A549 treated with Hydrocortisone at 1 μM for 4 hours (cell line): ENCODE data around the gene MUC4. TPM values are rescaled to one million over a fixed set of nuclear protein-coding genes. Genes with fewer than 3 reads are reported as not detected.

Experiments used
- total RNA-seq: library from RNA; stranded (reverse); fragments of 200-300 nt; extraction: Qiagen RNA extraction; gene quantifications from 5 replicates; pipeline ENCODE4 v1.2.3, GENCODE V29; 2022

Gene MUC4, protein sequence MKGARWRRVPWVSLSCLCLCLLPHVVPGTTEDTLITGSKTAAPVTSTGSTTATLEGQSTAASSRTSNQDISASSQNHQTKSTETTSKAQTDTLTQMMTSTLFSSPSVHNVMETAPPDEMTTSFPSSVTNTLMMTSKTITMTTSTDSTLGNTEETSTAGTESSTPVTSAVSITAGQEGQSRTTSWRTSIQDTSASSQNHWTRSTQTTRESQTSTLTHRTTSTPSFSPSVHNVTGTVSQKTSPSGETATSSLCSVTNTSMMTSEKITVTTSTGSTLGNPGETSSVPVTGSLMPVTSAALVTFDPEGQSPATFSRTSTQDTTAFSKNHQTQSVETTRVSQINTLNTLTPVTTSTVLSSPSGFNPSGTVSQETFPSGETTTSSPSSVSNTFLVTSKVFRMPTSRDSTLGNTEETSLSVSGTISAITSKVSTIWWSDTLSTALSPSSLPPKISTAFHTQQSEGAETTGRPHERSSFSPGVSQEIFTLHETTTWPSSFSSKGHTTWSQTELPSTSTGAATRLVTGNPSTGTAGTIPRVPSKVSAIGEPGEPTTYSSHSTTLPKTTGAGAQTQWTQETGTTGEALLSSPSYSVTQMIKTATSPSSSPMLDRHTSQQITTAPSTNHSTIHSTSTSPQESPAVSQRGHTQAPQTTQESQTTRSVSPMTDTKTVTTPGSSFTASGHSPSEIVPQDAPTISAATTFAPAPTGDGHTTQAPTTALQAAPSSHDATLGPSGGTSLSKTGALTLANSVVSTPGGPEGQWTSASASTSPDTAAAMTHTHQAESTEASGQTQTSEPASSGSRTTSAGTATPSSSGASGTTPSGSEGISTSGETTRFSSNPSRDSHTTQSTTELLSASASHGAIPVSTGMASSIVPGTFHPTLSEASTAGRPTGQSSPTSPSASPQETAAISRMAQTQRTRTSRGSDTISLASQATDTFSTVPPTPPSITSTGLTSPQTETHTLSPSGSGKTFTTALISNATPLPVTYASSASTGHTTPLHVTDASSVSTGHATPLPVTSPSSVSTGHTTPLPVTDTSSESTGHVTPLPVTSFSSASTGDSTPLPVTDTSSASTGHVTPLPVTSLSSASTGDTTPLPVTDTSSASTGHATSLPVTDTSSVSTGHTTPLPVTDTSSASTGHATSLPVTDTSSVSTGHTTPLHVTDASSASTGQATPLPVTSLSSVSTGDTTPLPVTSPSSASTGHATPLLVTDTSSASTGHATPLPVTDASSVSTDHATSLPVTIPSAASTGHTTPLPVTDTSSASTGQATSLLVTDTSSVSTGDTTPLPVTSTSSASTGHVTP (N-terminal part only)
- total RNA-seq: 0.02 to 0.08 TPM (median 0.05 TPM) in 4 of 5 replicates, not detected in the other

DNA sequence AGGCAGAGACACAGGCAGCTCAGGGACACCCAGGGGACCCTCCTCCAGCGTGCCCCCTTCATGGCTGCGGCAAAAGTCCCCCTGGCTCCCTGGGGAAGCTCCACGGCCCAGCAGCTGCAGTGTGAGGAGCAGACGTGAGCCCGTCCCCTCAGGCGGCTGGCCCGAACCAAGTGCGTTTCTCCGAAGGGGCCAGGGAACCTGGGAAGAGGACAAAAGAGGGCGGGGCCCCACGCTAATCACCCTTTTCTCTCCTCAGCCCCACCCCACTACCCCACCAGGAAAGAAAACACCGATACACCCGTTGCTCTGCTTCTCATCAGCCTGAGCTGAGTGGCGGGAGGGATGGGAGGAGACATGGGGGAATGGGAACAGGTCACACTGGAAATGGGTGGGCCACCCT lies at the start of gene MUC4:
MUC4 (minus strand) TSS at position 174 of the 400 bp plus-strand sequence; CDS start at position 62, 112 bp downstream.

DNA sequence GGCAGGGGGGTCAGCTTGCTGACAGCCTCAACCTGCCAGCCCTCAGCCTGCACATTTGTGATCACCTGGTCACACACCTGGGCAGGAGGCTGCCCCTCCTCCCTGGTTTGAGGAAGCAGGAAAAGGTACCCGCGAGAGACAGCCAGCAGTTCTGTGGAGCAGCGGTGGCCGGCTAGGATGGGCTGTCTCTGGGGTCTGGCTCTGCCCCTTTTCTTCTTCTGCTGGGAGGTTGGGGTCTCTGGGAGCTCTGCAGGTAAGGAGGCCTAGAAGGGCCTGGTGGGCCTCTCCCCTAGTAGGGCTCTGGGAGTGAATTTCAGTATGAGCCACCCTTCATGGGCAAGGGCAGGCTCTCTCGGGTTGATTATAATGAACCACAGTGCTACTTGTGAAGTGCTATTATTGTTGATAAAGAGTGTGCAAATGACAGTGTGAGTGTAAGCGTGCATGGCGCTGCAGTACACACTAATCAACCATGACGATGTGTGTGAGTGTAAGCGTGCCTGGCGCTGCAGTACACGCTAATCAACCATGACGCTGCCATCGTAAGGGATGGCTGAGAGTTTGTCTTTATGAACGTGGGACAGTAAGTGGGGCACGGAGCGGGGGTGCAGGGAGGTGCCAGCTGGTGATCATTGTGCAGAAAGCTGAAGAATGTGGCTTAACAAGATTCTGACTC lies 90.8 kb downstream of the MUC4 start, which contains the start of gene MUC20:
MUC20 (plus strand) TSS at position 148 of the 676 bp plus-strand sequence; CDS start at position 178, 30 bp downstream.

Other genes with a start within 250 kb of the MUC4 start
- 0.86 to 1.4 TPM (median 1.2 TPM) in 5 replicates for gene APOD, start 228.0 kb downstream of the MUC4 start, total RNA-seq
- gene MUC20, start 91.0 kb downstream of the MUC4 start, total RNA-seq: 0.28 to 1.0 TPM (median 0.55 TPM) in 5 replicates
- gene TNK2, start 96.6 kb upstream of the MUC4 start, total RNA-seq: 22.6 to 27.7 TPM (median 23.2 TPM) in 5 replicates